Gastrocnemius medialis (tissue), 4 donors: Measurements from ENCODE around the gene SERPINB2. TPM values are rescaled to one million over a fixed set of nuclear protein-coding genes. Genes with fewer than 3 reads are reported as not detected.

ENCODE experiments used
- ATAC-seq, 2 donors: fragments of 150-250 bp; one replicate each; pipeline ENCODE4 v1.9.1; 2016
- DNase-seq, 2 donors: peaks; one replicate each; pipeline ENCODE4 v3.0.0-alpha.2; 2019
- H3K27ac ChIP-seq, 4 donors: fragments of 200-600 bp; sonication (generic); 1 replicate in 1 of 4; 2 replicates in 3 of 4; pipeline ENCODE4 v1.5.1; 2016 to 2018; ENCODE audit warnings: mild to moderate bottlenecking in 2 of 4, moderate library complexity in 1 of 4
- H3K27me3 ChIP-seq, 3 donors: fragments of 200-600 bp; sonication (generic) in 2 of 3; 1 replicate in 1 of 3; 2 replicates in 2 of 3; pipeline versions ENCODE4 v1.5.1 to v1.6.0; 2016 to 2019; ENCODE audit warnings: mild to moderate bottlenecking in 1 of 3, moderate library complexity in 1 of 3
- H3K36me3 ChIP-seq, 2 donors: fragments of 200-600 bp; sonication (generic) in 1 of 2; one replicate each; pipeline ENCODE4 v1.5.1; 2017 to 2018
- H3K4me1 ChIP-seq, 2 donors: fragments of 200-600 bp; sonication (generic) in 1 of 2; one replicate each; pipeline ENCODE4 v1.5.1; 2016 to 2017; ENCODE audit warnings: mild to moderate bottlenecking in 2 of 2
- H3K4me3 ChIP-seq, 4 donors: fragments of 200-600 bp; sonication (generic) in 3 of 4; 1 replicate in 1 of 4; 2 replicates in 3 of 4; pipeline ENCODE4 v1.5.1; 2016 to 2019; ENCODE audit warnings: mild to moderate bottlenecking in 2 of 4
- H3K9me3 ChIP-seq, 3 donors: fragments of 200-600 bp; sonication (generic) in 2 of 3; 1 replicate in 1 of 3; 2 replicates in 2 of 3; pipeline ENCODE4 v1.5.1; 2016 to 2019
- POLR2A ChIP-seq, 2 donors: fragments of 450-650 bp; IDR thresholded peaks; one replicate each; pipeline ENCODE4 v1.6.1; 2017; ENCODE audit warnings: antibody characterized with exemption in 2 of 2, mild to moderate bottlenecking in 2 of 2, moderate library complexity in 2 of 2
- in situ Hi-C, 4 donors: fragments of 200-750 bp; cut with MboI; loops; one replicate each; pipeline versions ENCODE4 v1.15.0 to v1.8.0; 2017; ENCODE audit warnings: low sequenced_read_pairs in 4 of 4
- intact Hi-C: fragments of 100-400 bp; cut with DNase I; formaldehyde crosslinking; loops from one replicate; pipeline ENCODE4 v1.15.1; 2023; ENCODE audit warnings: low total_unique reads
- total RNA-seq, 4 donors: library from RNA; depleted of rRNA; stranded (reverse); fragments of >200 nt; gene quantifications; one replicate each; pipeline versions ENCODE4 v1.1.0 to v1.2.3, GENCODE V29; 2016
- TF ChIP-seq, protein P1 (sequence below), 5 experiments: fragments of 450-650 bp in 3 of 5; fragments of 200-600 bp in 2 of 5; sonication (generic) in 2 of 5; IDR thresholded peaks in 4 of 5; conservative IDR thresholded peaks in 1 of 5; 1 replicate in 4 of 5; 2 replicates in 1 of 5; pipeline ENCODE4 v1.5.1; 2016 to 2019; ENCODE audit warnings: antibody characterized with exemption in 5 of 5, mild to moderate bottlenecking in 3 of 5, moderate library complexity in 3 of 5

Gene SERPINB2
- total RNA-seq, 4 donors from 2014 or later: not detected

DNA sequence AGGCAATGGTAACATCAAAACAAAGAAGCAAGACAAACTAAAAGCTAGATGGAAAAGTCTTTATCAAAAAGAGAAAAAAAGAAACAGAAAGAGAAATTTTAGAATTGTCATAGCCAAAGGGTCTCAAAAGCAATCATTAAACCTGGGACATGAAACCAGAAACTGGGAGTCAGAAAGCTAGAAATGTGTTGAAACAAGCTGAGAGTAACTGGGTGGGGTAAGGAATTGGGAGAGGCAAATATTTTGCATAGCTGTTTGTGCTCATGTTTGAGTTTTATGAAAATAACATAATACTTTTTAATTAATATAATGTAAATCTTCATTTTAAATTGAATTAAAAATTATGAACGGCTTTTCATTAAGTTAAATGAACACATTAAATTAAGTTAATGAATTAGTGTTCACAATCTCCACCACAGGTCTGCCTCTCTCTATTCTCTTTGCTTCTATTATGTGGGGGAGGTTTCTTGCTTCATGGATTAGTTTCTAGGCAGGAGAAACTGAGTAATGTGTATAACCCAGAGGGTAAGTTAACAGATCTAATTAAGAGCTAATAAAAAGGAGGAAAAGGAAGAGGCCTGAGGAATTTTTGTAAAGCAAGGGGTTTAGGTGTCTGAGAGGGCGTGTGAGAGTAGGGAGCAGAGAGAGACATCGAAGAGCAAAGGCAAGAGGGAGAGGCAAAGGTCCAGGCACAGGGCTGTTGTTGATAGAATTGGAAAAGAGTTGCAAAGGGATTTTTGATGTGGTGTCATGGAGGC lies 20.0 kb upstream of the SERPINB2 start:
- ATAC-seq (no peak), DNase-seq (no peak)
- TF ChIP-seq POLR2A (IDR thresholded peaks at IDR 0.05): no peak
- TF ChIP-seq, protein P1, sequence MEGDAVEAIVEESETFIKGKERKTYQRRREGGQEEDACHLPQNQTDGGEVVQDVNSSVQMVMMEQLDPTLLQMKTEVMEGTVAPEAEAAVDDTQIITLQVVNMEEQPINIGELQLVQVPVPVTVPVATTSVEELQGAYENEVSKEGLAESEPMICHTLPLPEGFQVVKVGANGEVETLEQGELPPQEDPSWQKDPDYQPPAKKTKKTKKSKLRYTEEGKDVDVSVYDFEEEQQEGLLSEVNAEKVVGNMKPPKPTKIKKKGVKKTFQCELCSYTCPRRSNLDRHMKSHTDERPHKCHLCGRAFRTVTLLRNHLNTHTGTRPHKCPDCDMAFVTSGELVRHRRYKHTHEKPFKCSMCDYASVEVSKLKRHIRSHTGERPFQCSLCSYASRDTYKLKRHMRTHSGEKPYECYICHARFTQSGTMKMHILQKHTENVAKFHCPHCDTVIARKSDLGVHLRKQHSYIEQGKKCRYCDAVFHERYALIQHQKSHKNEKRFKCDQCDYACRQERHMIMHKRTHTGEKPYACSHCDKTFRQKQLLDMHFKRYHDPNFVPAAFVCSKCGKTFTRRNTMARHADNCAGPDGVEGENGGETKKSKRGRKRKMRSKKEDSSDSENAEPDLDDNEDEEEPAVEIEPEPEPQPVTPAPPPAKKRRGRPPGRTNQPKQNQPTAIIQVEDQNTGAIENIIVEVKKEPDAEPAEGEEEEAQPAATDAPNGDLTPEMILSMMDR (IDR thresholded peaks at IDR 0.05 in 4 of 5, conservative IDR thresholded peaks at IDR 0.05 in 1 of 5): no peak
- Histone ChIP-seq H3K27ac (no peak overlapping the region), H3K4me1 (no peaks in the 10 kb centered on the region), H3K27me3 (no peaks in the 10 kb centered on the region), H3K4me3 (no peak overlapping the region), H3K36me3 (no peaks in the 10 kb centered on the region), H3K9me3 (no peaks in the 10 kb centered on the region)
- intact Hi-C loops: no loop called here
- in situ Hi-C loops: no loop called here

DNA sequence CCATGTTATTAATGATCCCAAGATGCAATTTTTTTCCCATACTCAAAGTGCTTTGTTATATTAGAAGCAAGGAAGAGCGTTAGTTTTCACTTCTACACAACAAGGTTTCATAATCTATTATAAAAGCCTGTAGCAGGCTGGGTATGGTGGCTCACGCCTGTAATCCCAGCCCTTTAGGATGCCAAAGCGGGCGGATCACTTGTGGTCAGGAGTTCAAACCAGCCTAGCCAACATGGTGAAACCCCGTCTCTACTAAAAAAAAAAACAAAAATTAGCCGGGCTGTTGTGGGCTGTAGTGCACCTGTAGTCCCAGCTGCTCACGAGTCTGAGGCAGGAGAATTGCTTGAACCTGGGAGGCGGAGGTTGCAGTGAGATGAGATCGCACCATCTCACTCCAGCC lies 19.0 kb upstream of the SERPINB2 start:
- no peak overlapping the region for H3K4me3 ChIP-seq
- intact Hi-C loops (no loop called here), in situ Hi-C loops (no loop called here)
- DNase-seq (no peak), ATAC-seq (no peak)
- H3K4me1 ChIP-seq: no peaks in the 10 kb centered on the region
- H3K36me3 ChIP-seq: no peaks in the 10 kb centered on the region
- H3K27ac ChIP-seq: no peak overlapping the region
- TF ChIP-seq, protein P1 (IDR thresholded peaks at IDR 0.05 in 4 of 5, conservative IDR thresholded peaks at IDR 0.05 in 1 of 5): no peak
- TF ChIP-seq POLR2A (IDR thresholded peaks at IDR 0.05): no peak
- no peaks in the 10 kb centered on the region for H3K27me3 ChIP-seq
- no peaks in the 10 kb centered on the region for H3K9me3 ChIP-seq

DNA sequence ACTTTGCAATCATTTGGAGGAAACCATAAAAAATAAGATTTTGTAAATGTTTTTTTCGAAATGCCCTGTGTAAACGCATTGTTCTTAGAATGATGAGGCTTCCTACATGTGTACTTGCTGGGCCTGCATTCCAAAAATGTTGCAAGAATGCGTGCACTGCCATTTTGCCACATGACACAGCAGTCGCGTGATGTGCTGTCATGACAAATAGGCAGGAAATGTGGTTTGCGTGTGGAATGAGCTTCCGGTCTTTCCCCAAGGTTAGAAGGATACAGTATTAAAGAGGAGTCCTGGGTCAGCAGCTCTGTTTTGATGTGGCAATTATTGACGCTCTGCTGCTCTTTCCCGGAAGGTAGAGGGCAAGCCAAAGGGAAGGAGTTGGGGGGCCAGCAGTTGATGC lies 18.1 kb upstream of the SERPINB2 start:
- Histone ChIP-seq H3K9me3 (no peaks in the 10 kb centered on the region), H3K4me3 (no peak overlapping the region), H3K27me3 (no peaks in the 10 kb centered on the region), H3K4me1 (no peaks in the 10 kb centered on the region), H3K27ac (no peak overlapping the region), H3K36me3 (no peaks in the 10 kb centered on the region)
- TF ChIP-seq, protein P1 (IDR thresholded peaks at IDR 0.05 in 4 of 5, conservative IDR thresholded peaks at IDR 0.05 in 1 of 5): no peak
- TF ChIP-seq POLR2A (IDR thresholded peaks at IDR 0.05): no peak
- intact Hi-C loops: no loop called here
- in situ Hi-C loops: no loop called here
- ATAC-seq (no peak), DNase-seq (no peak)

DNA sequence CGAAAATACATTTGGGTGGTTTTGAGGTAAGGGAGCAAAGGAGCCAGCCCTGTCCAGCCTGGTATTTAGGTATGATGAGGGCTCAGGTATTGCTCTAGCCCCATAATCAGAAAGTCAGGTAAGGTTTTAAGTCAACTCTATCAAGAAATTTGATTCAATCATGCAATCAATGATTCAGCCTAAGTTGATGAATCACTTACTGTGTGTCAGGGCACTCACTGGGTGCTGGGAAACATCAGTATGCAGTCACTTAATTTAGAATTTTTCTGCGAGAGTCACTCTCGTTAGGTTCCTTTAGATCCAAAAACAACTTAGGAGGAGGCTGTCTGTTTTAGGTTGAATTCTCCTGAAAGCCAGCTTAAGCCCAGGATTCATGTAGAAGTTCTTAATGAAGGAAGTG lies 17.7 kb upstream of the SERPINB2 start:
- in situ Hi-C loops (no loop called here), intact Hi-C loops (no loop called here)
- no peak for TF ChIP-seq POLR2A (IDR thresholded peaks at IDR 0.05)
- ATAC-seq: no peak
- Histone ChIP-seq H3K36me3 (no peaks in the 10 kb centered on the region), H3K27me3 (no peaks in the 10 kb centered on the region), H3K4me3 (no peak overlapping the region), H3K27ac (no peak overlapping the region), H3K9me3 (no peaks in the 10 kb centered on the region), H3K4me1 (no peaks in the 10 kb centered on the region)
- DNase-seq: no peak

DNA sequence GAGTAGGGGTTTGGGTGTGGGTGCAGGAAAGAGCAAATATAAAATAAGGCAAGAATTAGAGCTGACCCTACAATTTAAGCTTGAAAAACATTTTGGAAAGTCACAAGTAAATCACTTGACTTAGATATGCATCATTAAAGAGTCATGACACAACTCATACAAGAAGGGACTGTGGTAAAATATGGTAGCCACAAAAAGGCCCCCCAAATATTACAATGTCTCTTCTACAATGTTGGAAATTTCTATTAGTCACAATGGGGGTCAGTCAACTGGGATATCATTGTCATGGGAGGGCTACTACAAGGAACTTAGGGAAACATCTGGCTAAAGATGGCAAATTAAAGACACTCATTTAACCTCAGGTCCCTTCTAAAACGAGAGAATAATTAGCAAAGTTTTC lies 15.7 kb upstream of the SERPINB2 start:
- H3K36me3 ChIP-seq: no peaks in the 10 kb centered on the region
- H3K4me1 ChIP-seq: no peaks in the 10 kb centered on the region
- H3K4me3 ChIP-seq: no peak overlapping the region
- H3K27ac ChIP-seq: no peak overlapping the region
- DNase-seq: no peak
- no peak for ATAC-seq
- no peaks in the 10 kb centered on the region for H3K27me3 ChIP-seq
- H3K9me3 ChIP-seq: no peaks in the 10 kb centered on the region
- in situ Hi-C loops (no loop called here), intact Hi-C loops (no loop called here)
- TF ChIP-seq, protein P1 (IDR thresholded peaks at IDR 0.05 in 4 of 5, conservative IDR thresholded peaks at IDR 0.05 in 1 of 5): no peak
- no peak for TF ChIP-seq POLR2A (IDR thresholded peaks at IDR 0.05)
